ENCODE data around the gene BRI3BP. TPM values are rescaled to one million over a fixed set of nuclear protein-coding genes. Genes with fewer than 3 reads are reported as not detected.

BRI3BP gene, protein sequence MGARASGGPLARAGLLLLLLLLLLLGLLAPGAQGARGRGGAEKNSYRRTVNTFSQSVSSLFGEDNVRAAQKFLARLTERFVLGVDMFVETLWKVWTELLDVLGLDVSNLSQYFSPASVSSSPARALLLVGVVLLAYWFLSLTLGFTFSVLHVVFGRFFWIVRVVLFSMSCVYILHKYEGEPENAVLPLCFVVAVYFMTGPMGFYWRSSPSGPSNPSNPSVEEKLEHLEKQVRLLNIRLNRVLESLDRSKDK
- total RNA-seq = 15.4 and 20.8 TPM in 2 replicates

DNA sequence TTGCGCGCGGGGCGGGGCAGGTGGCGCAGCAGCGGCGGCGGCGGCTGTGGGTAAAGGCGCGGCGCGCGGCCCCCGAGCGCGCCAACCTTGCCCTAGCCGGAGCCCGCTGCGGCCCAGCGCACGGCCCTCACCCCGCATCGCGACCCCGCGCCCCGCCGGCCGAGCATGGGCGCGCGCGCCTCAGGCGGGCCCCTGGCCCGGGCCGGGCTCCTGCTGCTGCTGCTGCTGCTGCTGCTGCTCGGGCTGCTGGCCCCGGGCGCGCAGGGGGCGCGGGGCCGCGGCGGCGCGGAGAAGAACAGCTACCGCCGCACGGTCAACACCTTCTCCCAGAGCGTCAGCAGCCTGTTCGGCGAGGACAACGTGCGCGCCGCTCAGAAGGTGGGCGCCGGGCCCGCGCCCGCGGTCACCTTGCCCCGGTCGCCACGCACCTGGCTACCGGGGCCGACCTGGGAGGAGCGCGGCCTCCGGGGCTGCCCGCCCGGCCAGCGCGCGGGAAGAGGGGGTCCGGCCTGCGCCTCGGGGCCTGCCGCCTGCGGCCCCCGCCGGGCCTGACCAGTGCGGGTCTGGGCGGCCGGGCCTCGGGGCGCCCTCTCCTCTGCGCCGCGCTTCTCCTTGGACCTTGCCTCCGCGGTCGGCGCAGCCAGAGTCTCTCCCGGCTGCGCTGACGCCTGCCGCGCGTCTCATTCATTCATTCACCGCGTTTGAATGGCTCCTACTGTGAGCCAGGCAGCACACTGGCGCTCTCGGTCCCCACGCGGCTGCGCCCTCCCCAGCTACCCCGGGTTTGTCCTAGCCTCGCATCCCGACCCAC is at the start of gene BRI3BP:
BRI3BP (plus strand) TSS at position 20 of the 811 bp plus-strand sequence; CDS start at position 166, 146 bp downstream.

DNA sequence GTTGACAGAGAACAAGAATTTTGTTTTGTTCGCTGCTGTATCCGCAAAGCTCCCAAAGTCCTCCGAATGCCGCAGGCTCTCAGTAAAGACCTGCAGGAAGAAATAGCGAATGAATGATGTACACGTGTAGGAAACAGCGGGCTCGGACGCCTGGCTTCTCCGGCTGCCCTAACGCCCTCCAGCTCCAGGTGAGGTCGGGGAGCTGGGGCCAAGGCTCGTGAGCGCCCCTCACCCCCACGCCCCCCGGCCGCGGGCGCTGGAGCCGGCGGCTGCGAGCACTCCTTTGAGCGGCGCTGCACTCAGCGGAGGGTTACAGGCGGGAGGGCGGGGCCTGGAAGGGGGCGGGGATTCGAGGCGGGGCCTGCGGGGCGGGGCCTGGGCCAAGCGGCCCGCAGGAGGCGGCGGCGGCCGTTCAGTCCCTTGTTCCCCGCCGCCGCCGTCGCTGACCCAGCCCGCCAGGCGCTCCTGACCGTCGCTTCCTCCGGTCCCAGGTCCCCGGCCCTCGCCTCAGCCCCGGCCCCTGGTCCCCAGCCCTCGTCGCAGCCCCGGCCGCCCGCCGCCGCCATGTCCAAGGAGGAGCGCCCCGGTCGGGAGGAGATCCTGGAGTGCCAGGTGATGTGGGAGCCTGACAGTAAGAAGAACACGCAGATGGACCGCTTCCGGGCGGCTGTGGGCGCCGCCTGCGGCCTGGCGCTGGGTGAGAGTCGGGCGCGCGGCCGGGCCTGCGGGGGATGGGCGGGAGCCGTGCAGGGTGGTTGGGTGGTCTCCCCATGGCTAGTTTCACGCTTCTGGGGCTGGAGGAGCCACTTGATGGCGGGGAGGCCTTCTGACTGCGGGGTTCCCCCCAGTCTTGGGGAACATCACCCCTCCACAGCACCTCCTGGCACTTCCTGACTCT is 71.8 kb downstream of the BRI3BP start, which contains the start of gene AACS:
AACS (plus strand) TSS at position 415 of the 898 bp plus-strand sequence; CDS start at position 565, 150 bp downstream.

Other genes starting within 250 kb of the BRI3BP start
- gene SCARB1, start 129.8 kb upstream of the BRI3BP start, total RNA-seq = 9.9 and 40.1 TPM in 2 replicates
- 2,559 and 3,432 TPM in 2 replicates for gene UBC, start 79.0 kb upstream of the BRI3BP start, total RNA-seq
- 13.3 and 28.4 TPM in 2 replicates for gene DHX37, start 4.5 kb upstream of the BRI3BP start, total RNA-seq
- gene AACS, start 71.8 kb downstream of the BRI3BP start, total RNA-seq = 37.7 and 39.3 TPM in 2 replicates
- 0.50 and 1.4 TPM in 2 replicates for gene TMEM132B, start 192.7 kb downstream of the BRI3BP start, total RNA-seq

All from nasal cavity respiratory epithelium epithelial cell of viscerocranial mucosa (primary cell).